Breast epithelium (tissue), 4 donors: Measurements from ENCODE around the gene PSMB4. TPM values are rescaled to one million over a fixed set of nuclear protein-coding genes. Genes with fewer than 3 reads are reported as not detected.

Experiments
- DNase-seq, 2 donors: peaks; one replicate each; pipeline ENCODE4 v3.0.0-alpha.2; 2019; ENCODE audit warnings: low spot score in 2 of 2
- H3K27ac ChIP-seq, 2 donors: fragments of 200-600 bp; sonication (generic) in 1 of 2; one replicate each; pipeline ENCODE4 v1.5.1; 2016 to 2019; ENCODE audit warnings: mild to moderate bottlenecking in 1 of 2
- H3K27me3 ChIP-seq, 2 donors: fragments of 200-600 bp; sonication (generic) in 1 of 2; one replicate each; pipeline versions ENCODE4 v1.5.1 to v1.6.0; 2017 to 2019; ENCODE audit warnings: control low read depth in 1 of 2, mild to moderate bottlenecking in 1 of 2
- H3K36me3 ChIP-seq: fragments of 200-600 bp; one replicate; pipeline ENCODE4 v1.5.1; 2019
- H3K4me1 ChIP-seq, 2 donors: fragments of 200-600 bp; sonication (generic); one replicate each; pipeline ENCODE4 v1.5.1; 2016 to 2019; ENCODE audit warnings: control low read depth in 1 of 2
- H3K4me3 ChIP-seq, 3 donors: fragments of 200-600 bp; sonication (generic); 1 replicate in 2 of 3; 2 replicates in 1 of 3; pipeline ENCODE4 v1.5.1; 2016 to 2019; ENCODE audit warnings: mild to moderate bottlenecking in 3 of 3, moderate library complexity in 2 of 3
- H3K9me3 ChIP-seq, 2 donors: fragments of 200-600 bp; sonication (generic) in 1 of 2; one replicate each; pipeline ENCODE4 v1.5.1; 2016 to 2019; ENCODE audit warnings: control low read depth in 1 of 2
- CTCF ChIP-seq, 3 donors: fragments of 450-650 bp; IDR thresholded peaks; one replicate each; pipeline ENCODE4 v1.5.1; 2016 to 2017; ENCODE audit warnings: antibody characterized with exemption in 3 of 3, mild to moderate bottlenecking in 3 of 3, moderate library complexity in 3 of 3
- POLR2A ChIP-seq: fragments of 450-650 bp; IDR thresholded peaks from one replicate; pipeline ENCODE4 v1.6.1; 2016; ENCODE audit warnings: antibody characterized with exemption, mild to moderate bottlenecking, moderate library complexity
- POLR2AphosphoS5 ChIP-seq, 3 donors: sonication (generic); formaldehyde crosslinking; IDR thresholded peaks; one replicate each; pipeline ENCODE4 v1.6.1; 2017; ENCODE audit warnings: antibody characterized with exemption in 3 of 3
- intact Hi-C: fragments of 100-400 bp; cut with DNase I; formaldehyde crosslinking; loops from one replicate; pipeline ENCODE4 v1.15.1; 2023; ENCODE audit warnings: low total_unique reads
- total RNA-seq, 3 donors: library from RNA; depleted of rRNA; stranded (reverse); fragments of >200 nt; gene quantifications; one replicate each; pipeline ENCODE4 v1.1.0, GENCODE V29; 2016

Gene PSMB4
- total RNA-seq, 3 donors from 2014 or later = 234 to 270 (median 254) TPM

GRCh38 chr1:151408891-151409290 lies 9.5 kb downstream of the PSMB4 start:
- no peaks in the 10 kb centered on the region for H3K27me3 ChIP-seq
- H3K9me3 ChIP-seq = no peaks in the 10 kb centered on the region
- TF ChIP-seq POLR2AphosphoS5 (IDR thresholded peaks at IDR 0.05) (no peak), CTCF (IDR thresholded peaks at IDR 0.05) (no peak), POLR2A (no peak)
- no peaks in the 10 kb centered on the region for H3K4me1 ChIP-seq
- H3K4me3 ChIP-seq = no peak overlapping the region
- no peak for DNase-seq
- intact Hi-C loops = no loop called here
- no peak overlapping the region for H3K27ac ChIP-seq
- peaks cover 20% of the 10 kb centered on the region for H3K36me3 ChIP-seq

DNA sequence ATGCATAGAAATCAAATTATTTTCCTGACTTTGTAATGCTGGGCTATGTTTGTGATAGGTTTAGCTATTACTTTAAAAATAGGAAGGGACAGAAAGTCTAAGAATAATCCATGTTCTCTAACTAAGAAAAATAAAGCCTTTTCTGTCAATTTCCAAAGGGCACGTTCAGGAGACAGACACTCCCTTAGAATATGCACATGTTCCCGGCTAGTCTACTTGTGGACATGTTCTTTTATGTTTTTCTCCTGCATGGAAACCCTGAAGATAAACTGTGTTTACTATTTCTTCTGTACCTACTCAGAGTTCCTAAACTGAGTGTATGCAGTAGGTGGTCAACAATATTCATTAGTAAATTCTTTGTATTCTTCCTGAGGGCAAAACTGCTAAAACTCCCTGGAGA lies 12.5 kb downstream of the PSMB4 start:
- H3K4me1 ChIP-seq = no peaks in the 10 kb centered on the region
- no peak overlapping the region for H3K4me3 ChIP-seq
- intact Hi-C loops = no loop called here
- TF ChIP-seq CTCF (IDR thresholded peaks at IDR 0.05) (no peak), POLR2A (no peak), POLR2AphosphoS5 (IDR thresholded peaks at IDR 0.05) (no peak)
- H3K27ac ChIP-seq = no peak overlapping the region
- peaks cover 4% of the 10 kb centered on the region for H3K36me3 ChIP-seq
- no peak for DNase-seq
- no peaks in the 10 kb centered on the region for H3K27me3 ChIP-seq
- H3K9me3 ChIP-seq = no peaks in the 10 kb centered on the region

DNA sequence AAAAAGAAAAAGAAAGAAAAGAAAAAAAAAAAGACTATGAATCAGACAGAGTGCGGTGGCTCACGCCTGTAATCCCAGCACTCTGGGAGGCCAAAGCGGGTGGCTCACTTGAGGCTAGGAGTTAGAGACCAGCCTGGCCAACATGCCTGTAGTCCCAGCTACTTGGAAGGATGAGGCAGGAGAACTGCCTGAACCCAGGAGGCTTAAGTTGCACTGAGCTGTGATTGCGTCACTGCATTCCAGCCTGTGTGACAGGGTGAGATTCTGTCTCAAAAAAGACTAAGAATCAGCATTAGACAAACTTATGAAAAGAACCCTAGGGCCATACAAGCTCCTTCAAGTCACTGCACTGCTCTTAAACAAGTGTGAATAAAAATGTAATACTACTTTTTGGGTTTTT lies 16.9 kb downstream of the PSMB4 start:
- Histone ChIP-seq H3K4me1 (no peaks in the 10 kb centered on the region), H3K27me3 (no peaks in the 10 kb centered on the region), H3K4me3 (no peak overlapping the region), H3K9me3 (no peaks in the 10 kb centered on the region), H3K36me3 (no peaks in the 10 kb centered on the region), H3K27ac (no peak overlapping the region)
- intact Hi-C loops = no loop called here
- TF ChIP-seq POLR2AphosphoS5 (IDR thresholded peaks at IDR 0.05) = no peak
- TF ChIP-seq CTCF (IDR thresholded peaks at IDR 0.05) = no peak
- TF ChIP-seq POLR2A = no peak
- DNase-seq = no peak

DNA sequence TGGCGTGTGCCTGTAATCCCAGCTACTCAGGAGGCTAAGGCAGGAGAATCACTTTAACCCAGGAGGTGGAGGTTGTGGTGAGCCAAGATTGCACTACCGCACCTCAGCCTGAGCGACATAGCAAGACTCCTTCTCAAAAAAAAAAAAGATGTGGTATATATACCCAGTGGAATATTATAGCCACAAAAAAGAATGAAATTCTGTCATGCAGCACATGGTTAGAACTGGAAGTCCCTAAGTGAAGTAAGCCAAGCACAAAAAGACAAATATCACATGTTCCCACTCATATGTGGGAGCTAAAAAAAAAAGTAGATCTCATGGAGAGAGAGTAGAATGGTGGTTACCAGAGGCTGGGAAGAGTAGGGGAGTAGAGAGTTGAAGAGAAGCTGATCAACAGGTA lies 18.7 kb downstream of the PSMB4 start:
- DNase-seq = no peak
- Histone ChIP-seq H3K9me3 (no peaks in the 10 kb centered on the region), H3K27me3 (no peaks in the 10 kb centered on the region), H3K36me3 (peaks cover 12% of the 10 kb centered on the region), H3K27ac (no peak overlapping the region), H3K4me1 (no peaks in the 10 kb centered on the region), H3K4me3 (no peak overlapping the region)
- intact Hi-C loops = no loop called here
- no peak for TF ChIP-seq CTCF (IDR thresholded peaks at IDR 0.05)
- no peak for TF ChIP-seq POLR2A
- no peak for TF ChIP-seq POLR2AphosphoS5 (IDR thresholded peaks at IDR 0.05)

DNA sequence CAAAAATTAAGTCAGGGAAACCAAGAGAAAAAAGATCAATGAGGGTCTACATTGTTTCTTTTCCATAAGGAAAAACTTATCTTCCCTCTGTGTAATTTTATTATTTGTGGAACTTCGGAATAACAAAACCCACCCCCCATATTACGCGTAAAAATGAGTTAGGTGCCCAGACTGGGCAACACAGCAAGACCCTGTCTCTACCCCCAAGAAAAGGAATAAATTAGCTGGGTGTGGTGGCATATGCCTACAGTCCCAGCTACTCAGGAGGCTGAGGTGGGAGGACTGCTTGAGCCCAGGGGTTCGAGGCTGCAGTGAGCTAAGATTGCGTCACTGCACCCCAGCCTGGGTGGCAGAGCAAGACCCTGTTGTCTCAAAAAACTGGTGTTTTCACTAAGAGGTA lies 20.4 kb downstream of the PSMB4 start:
- no peak for DNase-seq
- no peak for TF ChIP-seq POLR2A
- no peak for TF ChIP-seq CTCF (IDR thresholded peaks at IDR 0.05)
- no peak for TF ChIP-seq POLR2AphosphoS5 (IDR thresholded peaks at IDR 0.05)
- H3K36me3 ChIP-seq = peaks cover 15% of the 10 kb centered on the region

More for the DNA sequence above, 20.4 kb downstream of the PSMB4 start:
- Histone ChIP-seq H3K27ac (no peak overlapping the region), H3K9me3 (no peaks in the 10 kb centered on the region), H3K4me1 (no peaks in the 10 kb centered on the region), H3K4me3 (no peak overlapping the region), H3K27me3 (no peaks in the 10 kb centered on the region)
- intact Hi-C loops = no loop called here
